Left ventricle myocardium inferior (tissue), 1 donor: ENCODE results near the gene IGFBP3. TPM values are rescaled to one million over a fixed set of nuclear protein-coding genes. Genes with fewer than 3 reads are reported as not detected.

Experiments
- DNase-seq: peaks from one replicate; pipeline ENCODE4 v3.0.0-alpha.2; 2020
- H3K27ac ChIP-seq: fragments of 200-600 bp; replicated peaks from 2 replicates; pipeline ENCODE4 v1.8.0; 2021
- H3K27me3 ChIP-seq: fragments of 200-600 bp; 2 replicates; pipeline ENCODE4 v1.8.0; 2021; ENCODE audit warnings: low read depth
- H3K36me3 ChIP-seq: fragments of 200-600 bp; 2 replicates; pipeline ENCODE4 v1.8.0; 2021
- H3K4me1 ChIP-seq: fragments of 200-600 bp; 2 replicates; pipeline ENCODE4 v1.8.0; 2021
- H3K4me3 ChIP-seq: fragments of 200-600 bp; 2 replicates; pipeline ENCODE4 v1.8.0; 2021; ENCODE audit warnings: mild to moderate bottlenecking, moderate library complexity
- H3K9me3 ChIP-seq: fragments of 200-600 bp; replicated peaks from 2 replicates; pipeline ENCODE4 v1.8.0; 2021
- intact Hi-C: fragments of 100-400 bp; cut with micrococcal nuclease; formaldehyde crosslinking; loops from one replicate; pipeline ENCODE4 v1.11.0; 2022
- total RNA-seq: library from RNA; stranded (reverse); fragmentation: NEBNext Ultra II Directional; extraction: Animal tissue kit (Norgen Biotek cat#: 25700); gene quantifications from one replicate; pipeline ENCODE4 v1.2.1, GENCODE V29; 2021
- TF ChIP-seq, protein P1 (sequence below): fragments of 200-600 bp; IDR thresholded peaks from 2 replicates; pipeline ENCODE4 v1.8.0; 2021; ENCODE audit warnings: antibody characterized with exemption, mild to moderate bottlenecking, borderline replicate concordance
- donor health status: DM: no; HTN: yes; CAD: no; lungs with severe emphysema.

The IGFBP3 gene
- total RNA-seq, 1 donor from 2014 or later: 60.8 TPM

DNA sequence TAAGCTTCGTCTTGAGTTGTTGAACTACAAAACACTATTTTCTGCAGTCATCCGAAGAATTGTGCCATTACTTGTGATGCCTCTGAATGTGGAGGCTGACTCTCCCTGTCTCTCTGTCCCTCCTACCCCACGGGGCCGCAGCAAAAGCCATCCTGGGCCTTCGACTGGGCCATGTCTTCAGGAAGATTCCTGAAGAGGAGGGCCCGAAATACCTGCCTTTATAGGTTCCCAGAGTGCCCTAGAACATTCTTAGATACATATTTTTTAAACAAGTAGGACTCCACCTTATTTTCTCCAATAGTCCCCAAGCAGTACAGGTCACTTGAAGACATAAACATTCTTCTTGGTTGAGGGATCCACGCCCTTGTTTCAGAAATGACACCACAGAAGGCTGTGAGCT is 8.1 kb downstream of the IGFBP3 start:
- H3K27ac ChIP-seq: no peak overlapping the region
- no peak overlapping the region for H3K4me3 ChIP-seq
- no peak for DNase-seq
- peaks cover 6% of the 10 kb centered on the region for H3K4me1 ChIP-seq
- H3K36me3 ChIP-seq: peaks cover 41% of the 10 kb centered on the region
- intact Hi-C loops: loop anchor here (10.0 kb wide), 1 partner anchor 1342 kb away; no protein-coding TSS in a partner anchor
- H3K27me3 ChIP-seq: no peaks in the 10 kb centered on the region
- TF ChIP-seq, protein P1, sequence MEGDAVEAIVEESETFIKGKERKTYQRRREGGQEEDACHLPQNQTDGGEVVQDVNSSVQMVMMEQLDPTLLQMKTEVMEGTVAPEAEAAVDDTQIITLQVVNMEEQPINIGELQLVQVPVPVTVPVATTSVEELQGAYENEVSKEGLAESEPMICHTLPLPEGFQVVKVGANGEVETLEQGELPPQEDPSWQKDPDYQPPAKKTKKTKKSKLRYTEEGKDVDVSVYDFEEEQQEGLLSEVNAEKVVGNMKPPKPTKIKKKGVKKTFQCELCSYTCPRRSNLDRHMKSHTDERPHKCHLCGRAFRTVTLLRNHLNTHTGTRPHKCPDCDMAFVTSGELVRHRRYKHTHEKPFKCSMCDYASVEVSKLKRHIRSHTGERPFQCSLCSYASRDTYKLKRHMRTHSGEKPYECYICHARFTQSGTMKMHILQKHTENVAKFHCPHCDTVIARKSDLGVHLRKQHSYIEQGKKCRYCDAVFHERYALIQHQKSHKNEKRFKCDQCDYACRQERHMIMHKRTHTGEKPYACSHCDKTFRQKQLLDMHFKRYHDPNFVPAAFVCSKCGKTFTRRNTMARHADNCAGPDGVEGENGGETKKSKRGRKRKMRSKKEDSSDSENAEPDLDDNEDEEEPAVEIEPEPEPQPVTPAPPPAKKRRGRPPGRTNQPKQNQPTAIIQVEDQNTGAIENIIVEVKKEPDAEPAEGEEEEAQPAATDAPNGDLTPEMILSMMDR: no peak
- no peaks in the 10 kb centered on the region for H3K9me3 ChIP-seq

DNA sequence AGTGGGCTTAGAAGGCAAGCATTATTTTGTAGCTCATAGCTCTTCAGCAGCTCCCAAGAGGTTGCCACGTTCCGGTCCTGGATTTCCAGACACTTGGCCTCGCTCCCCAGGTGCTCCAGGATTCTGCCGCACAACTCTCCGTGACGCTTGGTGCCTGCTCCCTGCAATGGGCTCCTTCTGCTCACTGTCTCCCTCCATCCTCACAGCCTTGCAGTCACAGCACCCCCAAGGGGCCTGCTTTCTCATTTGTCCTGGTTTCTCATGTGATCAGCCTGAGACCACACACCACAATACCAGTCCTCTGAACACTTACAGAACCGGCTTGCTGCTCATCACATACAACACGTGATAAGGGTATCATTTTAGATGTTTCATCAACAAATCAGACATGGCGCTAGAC is 9.8 kb downstream of the IGFBP3 start:
- TF ChIP-seq, protein P1: no peak
- H3K27ac ChIP-seq: no peak overlapping the region
- intact Hi-C loops: loop anchor here (10.0 kb wide), 1 partner anchor 1343 kb away; no protein-coding TSS in a partner anchor
- no peaks in the 10 kb centered on the region for H3K9me3 ChIP-seq
- H3K27me3 ChIP-seq: no peaks in the 10 kb centered on the region
- no peak for DNase-seq
- no peaks in the 10 kb centered on the region for H3K4me1 ChIP-seq
- no peak overlapping the region for H3K4me3 ChIP-seq
- H3K36me3 ChIP-seq: peaks cover 33% of the 10 kb centered on the region

DNA sequence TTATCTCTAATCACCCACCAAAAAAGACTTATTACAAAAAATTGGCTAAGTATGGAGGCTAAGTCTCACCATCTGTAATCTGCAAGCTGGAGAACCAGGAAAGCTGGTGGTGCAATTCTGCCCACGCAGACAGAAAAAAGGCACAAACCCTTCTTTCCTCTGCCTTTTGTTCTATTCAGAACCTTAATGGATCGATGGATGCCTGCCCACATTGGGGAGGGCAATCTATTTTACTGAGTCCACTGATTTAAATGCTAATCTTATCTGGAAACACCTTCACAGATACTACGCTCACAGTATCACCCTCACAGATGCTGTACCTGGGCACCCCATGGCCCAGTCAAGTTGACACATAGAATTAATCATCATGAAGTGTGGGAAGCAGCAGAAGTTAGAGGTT is 10.2 kb downstream of the IGFBP3 start:
- DNase-seq: no peak
- Histone ChIP-seq H3K4me3 (no peak overlapping the region), H3K9me3 (peaks cover 2% of the 10 kb centered on the region), H3K4me1 (no peaks in the 10 kb centered on the region), H3K27ac (no peak overlapping the region), H3K27me3 (no peaks in the 10 kb centered on the region), H3K36me3 (peaks cover 28% of the 10 kb centered on the region)
- intact Hi-C loops: loop anchor here (10.0 kb wide), 1 partner anchor 1344 kb away; no protein-coding TSS in a partner anchor
- TF ChIP-seq, protein P1: no peak

GRCh38 chr7:45909561-45909960 is 11.5 kb downstream of the IGFBP3 start:
- intact Hi-C loops: no loop called here
- Histone ChIP-seq H3K4me3 (no peak overlapping the region), H3K27me3 (no peaks in the 10 kb centered on the region), H3K27ac (no peak overlapping the region), H3K9me3 (peaks cover 15% of the 10 kb centered on the region), H3K36me3 (peaks cover 21% of the 10 kb centered on the region), H3K4me1 (no peaks in the 10 kb centered on the region)
- DNase-seq: no peak
- TF ChIP-seq, protein P1: no peak

- TF ChIP-seq, protein P1: no peak
- intact Hi-C loops: no loop called here
- no peaks in the 10 kb centered on the region for H3K36me3 ChIP-seq
- H3K9me3 ChIP-seq: peaks cover 30% of the 10 kb centered on the region
- no peaks in the 10 kb centered on the region for H3K27me3 ChIP-seq
- no peaks in the 10 kb centered on the region for H3K4me1 ChIP-seq
- DNase-seq: no peak
- no peak overlapping the region for H3K27ac ChIP-seq
- no peak overlapping the region for H3K4me3 ChIP-seq
Measured at GRCh38 chr7:45902820-45903219, 18.3 kb downstream of the IGFBP3 start.
